Effector memory CD4-positive, alpha-beta T cell (primary cell): ENCODE measurements around the gene SECISBP2L.

ENCODE experiments used
- DNase-seq, 3 donors: peaks; one replicate each; pipeline ENCODE4 v3.0.0-alpha.2; 2020
- H3K27ac ChIP-seq: 2 replicates; pipeline ENCODE4 v1.7.0; 2013; ENCODE audit warnings: mild to moderate bottlenecking, low read length, moderate library complexity; ENCODE audit not compliant: insufficient read depth, poor library complexity, severe bottlenecking
- H3K27me3 ChIP-seq: replicated peaks from 2 replicates; pipeline ENCODE4 v1.7.0; 2013; ENCODE audit warnings: mild to moderate bottlenecking, low read length; ENCODE audit not compliant: insufficient read depth, control insufficient read depth, poor library complexity, severe bottlenecking
- H3K36me3 ChIP-seq: 2 replicates; pipeline ENCODE4 v1.7.0; 2013; ENCODE audit warnings: mild to moderate bottlenecking, low read length, moderate library complexity; ENCODE audit not compliant: control insufficient read depth, insufficient read depth
- H3K4me1 ChIP-seq: 2 replicates; pipeline ENCODE4 v1.7.0; 2013; ENCODE audit warnings: low read length, mild to moderate bottlenecking; ENCODE audit not compliant: control insufficient read depth, insufficient read depth, poor library complexity, severe bottlenecking
- H3K4me3 ChIP-seq: 2 replicates; pipeline ENCODE4 v1.7.0; 2013; ENCODE audit warnings: low read length, low read depth, mild to moderate bottlenecking; ENCODE audit not compliant: insufficient read depth, poor library complexity, severe bottlenecking
- H3K9me3 ChIP-seq: 2 replicates; pipeline ENCODE4 v1.7.0; 2013; ENCODE audit warnings: mild to moderate bottlenecking, low read length, moderate library complexity; ENCODE audit not compliant: control insufficient read depth

SECISBP2L gene

GRCh38 chr15:49059491-49059890 is 13.2 kb upstream of the SECISBP2L start:
- Histone ChIP-seq H3K27ac (no peak overlapping the region), H3K4me1 (no peaks in the 10 kb centered on the region), H3K36me3 (no peaks in the 10 kb centered on the region), H3K27me3 (no peaks in the 10 kb centered on the region), H3K4me3 (no peak overlapping the region), H3K9me3 (no peaks in the 10 kb centered on the region)
- DNase-seq = no peak

GRCh38 chr15:49058559-49058958 is 12.3 kb upstream of the SECISBP2L start:
- no peak overlapping the region for H3K27ac ChIP-seq
- H3K4me1 ChIP-seq = no peaks in the 10 kb centered on the region
- no peak for DNase-seq
- H3K27me3 ChIP-seq = no peaks in the 10 kb centered on the region
- H3K36me3 ChIP-seq = no peaks in the 10 kb centered on the region
- H3K4me3 ChIP-seq = no peak overlapping the region
- no peaks in the 10 kb centered on the region for H3K9me3 ChIP-seq

GRCh38 chr15:49055630-49056029 is 9.4 kb upstream of the SECISBP2L start:
- DNase-seq = no peak
- Histone ChIP-seq H3K4me1 (no peaks in the 10 kb centered on the region), H3K9me3 (no peaks in the 10 kb centered on the region), H3K27ac (no peak overlapping the region), H3K4me3 (no peak overlapping the region), H3K36me3 (no peaks in the 10 kb centered on the region), H3K27me3 (no peaks in the 10 kb centered on the region)

GRCh38 chr15:49052662-49053061 is 6.4 kb upstream of the SECISBP2L start:
- Histone ChIP-seq H3K4me1 (no peaks in the 10 kb centered on the region), H3K9me3 (no peaks in the 10 kb centered on the region), H3K27ac (no peak overlapping the region), H3K4me3 (no peak overlapping the region), H3K27me3 (no peaks in the 10 kb centered on the region), H3K36me3 (no peaks in the 10 kb centered on the region)
- no peak for DNase-seq

- H3K27me3 ChIP-seq = no peaks in the 10 kb centered on the region
- no peaks in the 10 kb centered on the region for H3K9me3 ChIP-seq
- no peak overlapping the region for H3K4me3 ChIP-seq
- H3K4me1 ChIP-seq = no peaks in the 10 kb centered on the region
- H3K36me3 ChIP-seq = no peaks in the 10 kb centered on the region
- DNase-seq = no peak
- H3K27ac ChIP-seq = no peak overlapping the region
Observed at GRCh38 chr15:49047456-49047855, 1.2 kb upstream of the SECISBP2L start.

GRCh38 chr15:49045751-49046219 is 461 bp downstream of the SECISBP2L start:
- H3K4me1 ChIP-seq = peaks cover 3% of the 10 kb centered on the region
- peak overlapping the region; percentile 94 for H3K4me3 ChIP-seq
- H3K27me3 ChIP-seq = no peaks in the 10 kb centered on the region
- H3K9me3 ChIP-seq = no peaks in the 10 kb centered on the region
- DNase-seq = no peak
- no peaks in the 10 kb centered on the region for H3K36me3 ChIP-seq
- H3K27ac ChIP-seq = peak overlapping the region; percentile 64

- peak overlapping the region; percentile 94 for H3K4me3 ChIP-seq
- no peak for DNase-seq
- H3K9me3 ChIP-seq = no peaks in the 10 kb centered on the region
- H3K4me1 ChIP-seq = peaks cover 3% of the 10 kb centered on the region
- no peaks in the 10 kb centered on the region for H3K36me3 ChIP-seq
- H3K27me3 ChIP-seq = no peaks in the 10 kb centered on the region
- H3K27ac ChIP-seq = no peak overlapping the region
Observed at GRCh38 chr15:49044766-49045606, 1.3 kb downstream of the SECISBP2L start.

- no peak overlapping the region for H3K4me3 ChIP-seq
- no peak for DNase-seq
Observed at GRCh38 chr15:49044002-49044401, 2.2 kb downstream of the SECISBP2L start.

GRCh38 chr15:49042165-49042564 is 4.1 kb downstream of the SECISBP2L start:
- no peak for DNase-seq
- peaks cover 3% of the 10 kb centered on the region for H3K4me1 ChIP-seq
- H3K27me3 ChIP-seq = no peaks in the 10 kb centered on the region
- no peak overlapping the region for H3K27ac ChIP-seq
- H3K9me3 ChIP-seq = no peaks in the 10 kb centered on the region
- H3K36me3 ChIP-seq = no peaks in the 10 kb centered on the region
- no peak overlapping the region for H3K4me3 ChIP-seq

More at GRCh38 chr15:49044002-49044401, 2.2 kb downstream of the SECISBP2L start:
- H3K36me3 ChIP-seq = no peaks in the 10 kb centered on the region
- H3K9me3 ChIP-seq = no peaks in the 10 kb centered on the region
- no peaks in the 10 kb centered on the region for H3K27me3 ChIP-seq
- no peak overlapping the region for H3K27ac ChIP-seq
- H3K4me1 ChIP-seq = peaks cover 3% of the 10 kb centered on the region

- no peak for DNase-seq
- H3K36me3 ChIP-seq = no peaks in the 10 kb centered on the region
- no peak overlapping the region for H3K27ac ChIP-seq
- H3K27me3 ChIP-seq = no peaks in the 10 kb centered on the region
- no peak overlapping the region for H3K4me3 ChIP-seq
- H3K4me1 ChIP-seq = peaks cover 3% of the 10 kb centered on the region
- no peaks in the 10 kb centered on the region for H3K9me3 ChIP-seq
Observed at GRCh38 chr15:49041426-49041825, 4.8 kb downstream of the SECISBP2L start.
